Suprapubic skin (tissue), 4 donors: ENCODE measurements around the gene ATP6V0B. TPM values are rescaled to one million over a fixed set of nuclear protein-coding genes. Genes with fewer than 3 reads are reported as not detected.

ENCODE experiments used
- DNase-seq, 2 donors: peaks; one replicate each; pipeline ENCODE4 v3.0.0-alpha.2; 2019; ENCODE audit warnings: low spot score in 2 of 2
- H3K27ac ChIP-seq: fragments of 200-600 bp; sonication (generic); one replicate; pipeline ENCODE4 v1.5.1; 2019
- H3K27me3 ChIP-seq: fragments of 200-600 bp; sonication (generic); one replicate; pipeline ENCODE4 v1.5.1; 2019
- H3K36me3 ChIP-seq: fragments of 200-600 bp; sonication (generic); one replicate; pipeline ENCODE4 v1.5.1; 2019
- H3K4me1 ChIP-seq: fragments of 200-600 bp; sonication (generic); one replicate; pipeline ENCODE4 v1.5.1; 2019
- H3K4me3 ChIP-seq: fragments of 200-600 bp; sonication (generic); one replicate; pipeline ENCODE4 v1.5.1; 2019; ENCODE audit warnings: mild to moderate bottlenecking
- H3K9me3 ChIP-seq: fragments of 200-600 bp; sonication (generic); one replicate; pipeline ENCODE4 v1.5.1; 2019
- EP300 ChIP-seq: sonication (generic); formaldehyde crosslinking; IDR thresholded peaks from one replicate; pipeline ENCODE4 v1.6.1; 2017; ENCODE audit warnings: antibody characterized with exemption
- POLR2A ChIP-seq, 2 donors: fragments of 450-650 bp; IDR thresholded peaks; one replicate each; pipeline ENCODE4 v1.6.1; 2017; ENCODE audit warnings: antibody characterized with exemption in 2 of 2, mild to moderate bottlenecking in 2 of 2, moderate library complexity in 2 of 2
- POLR2AphosphoS5 ChIP-seq, 3 donors: sonication (generic); formaldehyde crosslinking; IDR thresholded peaks; one replicate each; pipeline ENCODE4 v1.6.1; 2017; ENCODE audit warnings: antibody characterized with exemption in 3 of 3
- WGBS: methylation state at CpG from one replicate; pipeline ENCODE4 v1.1.5; 2018; 5-methylcytosine and 5-hydroxymethylcytosine counted together
- total RNA-seq, 4 donors: library from RNA; depleted of rRNA; stranded (reverse); fragments of >200 nt; gene quantifications; one replicate each; pipeline ENCODE4 v1.1.0, GENCODE V29; 2016
- TF ChIP-seq, protein P1 (sequence below), 2 donors: fragments of 200-600 bp in 1 of 2; fragments of 450-650 bp in 1 of 2; sonication (generic) in 1 of 2; IDR thresholded peaks; one replicate each; pipeline ENCODE4 v1.5.1; 2016 to 2019; ENCODE audit warnings: antibody characterized with exemption in 2 of 2, mild to moderate bottlenecking in 1 of 2, moderate library complexity in 1 of 2

ATP6V0B gene
- 100 to 1,000 TPM in 3 of 4 donors, 10 to 100 TPM in 1; 95.2 to 193 (median 150) TPM for total RNA-seq

- Histone ChIP-seq H3K27me3 (no peaks in the 10 kb centered on the region), H3K4me3 (peak within 1 kb of the TSS; percentile 90), H3K36me3 (peaks cover 24% of the 10 kb centered on the region), H3K9me3 (no peaks in the 10 kb centered on the region), H3K27ac (peak within 1 kb of the TSS; percentile 95), H3K4me1 (peaks cover 60% of the 10 kb centered on the region)
- TF ChIP-seq POLR2AphosphoS5 (IDR thresholded peaks at IDR 0.05) (peak; percentile 70 to 94 (median 82)), EP300 (no peak), POLR2A (IDR thresholded peaks at IDR 0.05) (peak; percentile 39 to 84)
- TF ChIP-seq, protein P1, sequence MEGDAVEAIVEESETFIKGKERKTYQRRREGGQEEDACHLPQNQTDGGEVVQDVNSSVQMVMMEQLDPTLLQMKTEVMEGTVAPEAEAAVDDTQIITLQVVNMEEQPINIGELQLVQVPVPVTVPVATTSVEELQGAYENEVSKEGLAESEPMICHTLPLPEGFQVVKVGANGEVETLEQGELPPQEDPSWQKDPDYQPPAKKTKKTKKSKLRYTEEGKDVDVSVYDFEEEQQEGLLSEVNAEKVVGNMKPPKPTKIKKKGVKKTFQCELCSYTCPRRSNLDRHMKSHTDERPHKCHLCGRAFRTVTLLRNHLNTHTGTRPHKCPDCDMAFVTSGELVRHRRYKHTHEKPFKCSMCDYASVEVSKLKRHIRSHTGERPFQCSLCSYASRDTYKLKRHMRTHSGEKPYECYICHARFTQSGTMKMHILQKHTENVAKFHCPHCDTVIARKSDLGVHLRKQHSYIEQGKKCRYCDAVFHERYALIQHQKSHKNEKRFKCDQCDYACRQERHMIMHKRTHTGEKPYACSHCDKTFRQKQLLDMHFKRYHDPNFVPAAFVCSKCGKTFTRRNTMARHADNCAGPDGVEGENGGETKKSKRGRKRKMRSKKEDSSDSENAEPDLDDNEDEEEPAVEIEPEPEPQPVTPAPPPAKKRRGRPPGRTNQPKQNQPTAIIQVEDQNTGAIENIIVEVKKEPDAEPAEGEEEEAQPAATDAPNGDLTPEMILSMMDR (IDR thresholded peaks at IDR 0.05), result peak in 1 of 2 donors; percentile 26
- WGBS, result 0% methylated on average over 45 of the region's 93 CpGs
- DNase-seq, result peak; percentile 99
These were observed at the start of gene ATP6V0B for GRCh38 chr1:43974443-43975248. Gene ATP6V0B (plus strand): TSS chr1:43974960. CDS start chr1:43975041, 81 bp downstream.

DNA sequence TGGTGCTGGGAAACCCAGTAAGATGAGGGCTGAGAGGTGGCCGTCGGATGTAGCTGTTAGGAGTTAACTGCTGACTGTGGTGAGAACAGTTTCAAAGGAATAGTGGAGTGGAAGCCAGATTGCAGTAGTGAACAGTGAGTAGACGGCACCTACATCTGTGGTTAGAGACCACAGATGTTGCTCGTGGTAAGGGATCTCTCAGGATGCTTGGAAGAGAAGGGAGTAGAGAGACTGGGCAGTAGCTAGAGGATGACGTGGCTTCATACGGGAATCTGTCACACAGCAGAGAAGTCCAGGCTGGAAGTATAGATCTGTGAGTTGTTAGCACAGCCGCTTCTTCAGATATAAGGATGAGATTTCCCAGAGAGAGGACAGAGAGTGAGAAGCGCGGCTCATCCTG is 48.9 kb upstream of the ATP6V0B start:
- no peaks in the 10 kb centered on the region for H3K27me3 ChIP-seq
- H3K4me3 ChIP-seq, result no peak overlapping the region
- WGBS, result 92% methylated on average over 9 of the region's 9 CpGs
- peaks cover 1% of the 10 kb centered on the region for H3K4me1 ChIP-seq
- H3K36me3 ChIP-seq, result no peaks in the 10 kb centered on the region
- TF ChIP-seq EP300 (no peak), POLR2AphosphoS5 (IDR thresholded peaks at IDR 0.05) (no peak), POLR2A (IDR thresholded peaks at IDR 0.05) (no peak)
- TF ChIP-seq, protein P1 (IDR thresholded peaks at IDR 0.05), result no peak
- no peaks in the 10 kb centered on the region for H3K9me3 ChIP-seq
- DNase-seq, result no peak
- H3K27ac ChIP-seq, result no peak overlapping the region

GRCh38 chr1:43930168-43930948 is 44.4 kb upstream of the ATP6V0B start:
- 92% methylated on average over 5 of the region's 10 CpGs for WGBS
- Histone ChIP-seq H3K4me1 (peaks cover 31% of the 10 kb centered on the region), H3K9me3 (no peaks in the 10 kb centered on the region), H3K27me3 (peaks cover 10% of the 10 kb centered on the region), H3K27ac (no peak overlapping the region), H3K4me3 (no peak overlapping the region), H3K36me3 (no peaks in the 10 kb centered on the region)
- TF ChIP-seq POLR2AphosphoS5 (IDR thresholded peaks at IDR 0.05) (no peak), EP300 (no peak)
- TF ChIP-seq, protein P1 (IDR thresholded peaks at IDR 0.05), result peak in 1 of 2 donors; percentile 34
- no peak for DNase-seq

DNA sequence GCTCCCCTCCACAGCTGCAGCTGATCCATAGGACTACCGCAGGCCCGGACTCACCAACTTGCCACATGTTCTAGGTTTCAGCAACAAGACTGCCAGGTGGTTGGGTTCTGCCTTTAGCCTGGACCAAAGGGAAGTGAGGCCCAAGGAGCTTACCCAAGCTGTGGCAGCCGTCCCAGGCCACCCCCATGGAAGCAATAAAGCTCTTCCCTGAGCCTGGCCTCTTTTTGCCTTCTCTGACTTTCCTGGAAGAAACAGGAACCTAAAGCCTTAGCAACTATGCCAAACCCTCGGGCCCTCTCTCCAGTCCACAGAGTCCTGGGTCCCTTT is 43.8 kb upstream of the ATP6V0B start:
- Histone ChIP-seq H3K36me3 (no peaks in the 10 kb centered on the region), H3K27me3 (peaks cover 10% of the 10 kb centered on the region), H3K4me1 (peaks cover 37% of the 10 kb centered on the region), H3K4me3 (no peak overlapping the region), H3K9me3 (no peaks in the 10 kb centered on the region), H3K27ac (no peak overlapping the region)
- no peak for DNase-seq
- TF ChIP-seq EP300 (no peak), POLR2AphosphoS5 (IDR thresholded peaks at IDR 0.05) (no peak), POLR2A (IDR thresholded peaks at IDR 0.05) (no peak)
- TF ChIP-seq, protein P1 (IDR thresholded peaks at IDR 0.05), result no peak
- WGBS, result 39% methylated on average over 2 of the region's 4 CpGs
